ENCODE results near the gene KLHL3.

Gene KLHL3

GRCh38 chr5:137718611-137719010, 17.3 kb downstream of the KLHL3 start:
- Histone ChIP-seq H4K20me1 (ENCODE audit: insufficient read depth, low read length) (no peaks in the 10 kb centered on the region), H3K4me1 (ENCODE audit: insufficient read depth, low read length, severe bottlenecking) (no peaks in the 10 kb centered on the region), H3K79me2 (ENCODE audit: insufficient read depth, low read length) (no peaks in the 10 kb centered on the region), H3K4me2 (ENCODE audit: low read length) (no peak overlapping the region), H3K27me3 (ENCODE audit: insufficient read depth, low read length) (no peaks in the 10 kb centered on the region), H3K9me2 (ENCODE audit: low read depth, low read length) (no peaks in the 10 kb centered on the region), H3K36me3 (ENCODE audit: insufficient read depth, low read length) (no peaks in the 10 kb centered on the region), H3K27ac (ENCODE audit: low read depth, low read length, poor library complexity, severe bottlenecking) (no peak overlapping the region), H2AFZ (ENCODE audit: low read length) (no peak overlapping the region), H3K9me3 (ENCODE audit: low read length) (no peaks in the 10 kb centered on the region), H3K9ac (ENCODE audit: low read length) (no peak overlapping the region), H3K4me3 (ENCODE audit: low read depth, low read length, poor library complexity, severe bottlenecking) (no peak overlapping the region), H3F3A (ENCODE audit: insufficient read depth, low read length) (no peaks in the 10 kb centered on the region)
- TF ChIP-seq EZH2 (IDR thresholded peaks at IDR 0.05; ENCODE audit: borderline replicate concordance, low read length) (no peak), CTCF (IDR thresholded peaks at IDR 0.05; ENCODE audit: low read length) (no peak)

- Histone ChIP-seq H3K9ac (ENCODE audit: low read length) (no peak overlapping the region), H3K36me3 (ENCODE audit: insufficient read depth, low read length) (no peaks in the 10 kb centered on the region), H3K79me2 (ENCODE audit: insufficient read depth, low read length) (no peaks in the 10 kb centered on the region), H3K4me3 (ENCODE audit: low read depth, low read length, poor library complexity, severe bottlenecking) (no peak overlapping the region), H3F3A (ENCODE audit: insufficient read depth, low read length) (no peaks in the 10 kb centered on the region), H4K20me1 (ENCODE audit: insufficient read depth, low read length) (no peaks in the 10 kb centered on the region), H3K9me3 (ENCODE audit: low read length) (no peaks in the 10 kb centered on the region), H3K4me2 (ENCODE audit: low read length) (no peak overlapping the region), H2AFZ (ENCODE audit: low read length) (no peak overlapping the region), H3K27ac (ENCODE audit: low read depth, low read length, poor library complexity, severe bottlenecking) (no peak overlapping the region), H3K9me2 (ENCODE audit: low read depth, low read length) (no peaks in the 10 kb centered on the region), H3K27me3 (ENCODE audit: insufficient read depth, low read length) (no peaks in the 10 kb centered on the region), H3K4me1 (ENCODE audit: insufficient read depth, low read length, severe bottlenecking) (no peaks in the 10 kb centered on the region)
- TF ChIP-seq EZH2 (IDR thresholded peaks at IDR 0.05; ENCODE audit: borderline replicate concordance, low read length) (no peak), CTCF (IDR thresholded peaks at IDR 0.05; ENCODE audit: low read length) (no peak)
These were observed 19.6 kb downstream of the KLHL3 start for GRCh38 chr5:137716337-137716736.

GRCh38 chr5:137715456-137715855, 20.4 kb downstream of the KLHL3 start:
- Histone ChIP-seq H3K9me2 (ENCODE audit: low read depth, low read length) (no peaks in the 10 kb centered on the region), H3K27me3 (ENCODE audit: insufficient read depth, low read length) (no peaks in the 10 kb centered on the region), H3K36me3 (ENCODE audit: insufficient read depth, low read length) (no peaks in the 10 kb centered on the region)

More at GRCh38 chr5:137715456-137715855, 20.4 kb downstream of the KLHL3 start:
- Histone ChIP-seq H3K4me2 (ENCODE audit: low read length) (no peak overlapping the region), H3F3A (ENCODE audit: insufficient read depth, low read length) (no peaks in the 10 kb centered on the region), H3K9me3 (ENCODE audit: low read length) (no peaks in the 10 kb centered on the region), H3K4me3 (ENCODE audit: low read depth, low read length, poor library complexity, severe bottlenecking) (no peak overlapping the region), H3K9ac (ENCODE audit: low read length) (no peak overlapping the region), H4K20me1 (ENCODE audit: insufficient read depth, low read length) (no peaks in the 10 kb centered on the region), H3K4me1 (ENCODE audit: insufficient read depth, low read length, severe bottlenecking) (no peaks in the 10 kb centered on the region), H3K79me2 (ENCODE audit: insufficient read depth, low read length) (no peaks in the 10 kb centered on the region), H2AFZ (ENCODE audit: low read length) (no peak overlapping the region), H3K27ac (ENCODE audit: low read depth, low read length, poor library complexity, severe bottlenecking) (no peak overlapping the region)
- TF ChIP-seq CTCF (IDR thresholded peaks at IDR 0.05; ENCODE audit: low read length) (no peak), EZH2 (IDR thresholded peaks at IDR 0.05; ENCODE audit: borderline replicate concordance, low read length) (no peak)

Data from OCI-LY1 (cell line).